Heart right ventricle (tissue), 16 donors: Measurements from ENCODE around the gene CNPY3. TPM values are rescaled to one million over a fixed set of nuclear protein-coding genes. Genes with fewer than 3 reads are reported as not detected.
A peak's percentile ranks its signal among the peaks of the same experiment; 100 is the strongest.

ENCODE experiments used
- ATAC-seq, 8 donors: fragments of 200-7000 bp; cut with Tn5 transposase; one replicate each; pipeline ENCODE4 v1.9.1; 2020; ENCODE audit warnings: mild to moderate bottlenecking in 8 of 8, moderate library complexity in 8 of 8, moderate number of reproducible peaks in 1 of 8
- DNase-seq, 2 donors: peaks; one replicate each; pipeline ENCODE4 v3.0.0-alpha.2; 2020
- H3K27ac ChIP-seq, 10 donors: fragments of 200-600 bp; sonication (generic) in 2 of 10; one replicate each; pipeline versions ENCODE4 v1.5.0 to v1.8.0; 2020 to 2022; ENCODE audit warnings: mild to moderate bottlenecking in 3 of 10
- H3K27me3 ChIP-seq, 7 donors: fragments of 200-600 bp; one replicate each; pipeline ENCODE4 v1.8.0; 2021 to 2022; ENCODE audit warnings: mild to moderate bottlenecking in 2 of 7
- H3K36me3 ChIP-seq, 9 donors: fragments of 200-600 bp; sonication (generic) in 1 of 9; one replicate each; pipeline versions ENCODE4 v1.5.0 to v1.8.0; 2020 to 2022; ENCODE audit warnings: mild to moderate bottlenecking in 2 of 9
- H3K4me1 ChIP-seq, 9 donors: fragments of 200-600 bp; sonication (generic) in 1 of 9; one replicate each; pipeline versions ENCODE4 v1.5.0 to v1.8.0; 2020 to 2022; ENCODE audit warnings: mild to moderate bottlenecking in 4 of 9
- H3K4me3 ChIP-seq, 10 donors: fragments of 200-600 bp; sonication (generic) in 2 of 10; one replicate each; pipeline versions ENCODE4 v1.5.0 to v1.8.0; 2020 to 2022; ENCODE audit warnings: mild to moderate bottlenecking in 7 of 10, moderate library complexity in 2 of 10
- H3K9me3 ChIP-seq, 11 donors: fragments of 200-600 bp in 10 of 11; sonication (generic) in 2 of 11; one replicate each; pipeline versions ENCODE4 v1.5.0 to v1.8.0; 2013 to 2022; ENCODE audit warnings: mild to moderate bottlenecking in 2 of 11, control low read depth in 1 of 11, moderate library complexity in 1 of 11
- WGBS, 2 donors: extraction: QIAGEN DNeasy Blood & Tissue Kit; methylation state at CpG; one replicate each; pipeline ENCODE4 v1.1.7; 2013; ENCODE audit warnings: inconsistent platforms in 1 of 2; 5-methylcytosine and 5-hydroxymethylcytosine counted together
- intact Hi-C, 10 donors: fragments of 100-400 bp; cut with DNase I; formaldehyde crosslinking; loops; one replicate each; pipeline versions ENCODE4 v1.11.1 to v1.14.2; 2022
- polyA plus RNA-seq, 2 donors: library from polyadenylated mRNA; stranded (reverse); fragments of 200-250 nt; gene quantifications; one replicate each; pipeline ENCODE4 v1.2.3, GENCODE V29; 2013
- total RNA-seq, 10 donors: library from RNA; stranded (reverse); fragmentation: NEBNext Ultra II Directional in 3 of 10; extraction: Animal tissue kit (Norgen Biotek cat#: 25700) in 3 of 10; gene quantifications; one replicate each; pipeline versions ENCODE4 v1.2.1 to v1.2.4, GENCODE V29; 2021 to 2023
- TF ChIP-seq, protein P1 (sequence below), 9 donors: fragments of 200-600 bp; sonication (generic) in 2 of 9; IDR thresholded peaks; one replicate each; pipeline versions ENCODE4 v1.5.0 to v1.8.0; 2021 to 2022; ENCODE audit warnings: antibody characterized with exemption in 9 of 9, mild to moderate bottlenecking in 5 of 9, moderate library complexity in 1 of 9
- donor health status: Arrhythmogenic right ventricular cardiomyopathy.
- donor health status: ischemic (EF 13 %, LVEDD 7.1; RV severe dilation, severe dysfunction).
- donor health status: healthy with polysubstance abuse.
- donor health status: DM: no; HTN: yes; CAD: no.
- donor health status: DM: no; HTN: no; CAD: no.
- donor health status: ischemic (EF 25% LVEDD 6.9; RV normal size, moderate dysfunction).
- donor health status: ischemic (EF 25% LVEDD 5.7; RV mildly dilated, moderate dysfunction).
- donor health status: healthy.
- donor health status: DM: yes; HTN: yes; CAD: no.
- donor health status: Ischemic cardiomyopathy.
- donor health status: ischemic (EF 35%, LVEDD 5.7; RV mildly dilated, moderate dysfunction).
- donor health status: nonischemic (EF 11% LVEDD 7.7; RV severe dilation, severe dysfunction).
- donor health status: DM: yes; HTN: yes; CAD: no.
- donor health status: PGD.
- donor health status: ischemic (EF 29% LVEDD 5.4; RV normal size, mild dysfunction).
- donor health status: nonischemic (EF 23%, LVEDD 6.1; RV moderate dilation, normal function).

The CNPY3 gene
- total and polyA plus RNA-seq, 12 donors: 10.4 to 40.4 (median 15.9) TPM

DNA sequence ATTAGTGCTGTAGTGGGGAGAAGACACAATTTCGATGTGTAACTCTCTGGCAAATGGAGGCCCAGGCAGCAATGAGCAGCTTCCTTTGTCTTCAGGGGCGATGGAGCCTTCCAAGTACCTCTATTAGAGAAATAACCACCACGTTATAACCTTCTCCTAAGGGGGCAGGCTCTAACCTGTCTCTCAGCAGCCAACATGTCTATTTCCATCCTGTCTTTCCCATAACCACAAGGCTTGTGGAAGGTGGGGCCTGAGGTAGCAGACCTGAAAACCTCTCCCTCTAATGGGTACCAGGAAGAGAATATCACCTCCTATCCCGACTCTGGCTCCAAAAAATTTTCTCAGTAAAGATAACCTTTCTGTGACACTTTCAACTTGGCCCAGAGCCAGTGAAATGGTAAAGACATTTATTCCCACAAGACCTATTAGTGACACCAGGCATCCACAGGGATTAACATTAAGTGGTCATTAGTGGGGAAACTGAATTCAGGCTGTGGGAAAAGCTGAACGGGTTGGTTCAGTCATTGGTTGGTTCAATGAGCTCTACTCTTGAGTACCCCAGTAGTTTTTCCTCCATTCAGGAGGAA is 45.7 kb downstream of the CNPY3 start:
- no peak for ATAC-seq
- intact Hi-C loops: loop anchor here in 3 of 10 donors (5.0 to 10.0 kb wide), 3 partner anchors 42 to 70 kb away; no protein-coding TSS in a partner anchor
- Histone ChIP-seq H3K4me1 (peaks cover 3 to 43% (median 27%) of the 10 kb centered on the region in 9 donors), H3K36me3 (peaks cover 0 to 30% (median 0%) of the 10 kb centered on the region in 9 donors), H3K27me3 (no peaks in the 10 kb centered on the region), H3K9me3 (no peaks in the 10 kb centered on the region), H3K27ac (no peak overlapping the region), H3K4me3 (no peak overlapping the region)
- TF ChIP-seq, protein P1, sequence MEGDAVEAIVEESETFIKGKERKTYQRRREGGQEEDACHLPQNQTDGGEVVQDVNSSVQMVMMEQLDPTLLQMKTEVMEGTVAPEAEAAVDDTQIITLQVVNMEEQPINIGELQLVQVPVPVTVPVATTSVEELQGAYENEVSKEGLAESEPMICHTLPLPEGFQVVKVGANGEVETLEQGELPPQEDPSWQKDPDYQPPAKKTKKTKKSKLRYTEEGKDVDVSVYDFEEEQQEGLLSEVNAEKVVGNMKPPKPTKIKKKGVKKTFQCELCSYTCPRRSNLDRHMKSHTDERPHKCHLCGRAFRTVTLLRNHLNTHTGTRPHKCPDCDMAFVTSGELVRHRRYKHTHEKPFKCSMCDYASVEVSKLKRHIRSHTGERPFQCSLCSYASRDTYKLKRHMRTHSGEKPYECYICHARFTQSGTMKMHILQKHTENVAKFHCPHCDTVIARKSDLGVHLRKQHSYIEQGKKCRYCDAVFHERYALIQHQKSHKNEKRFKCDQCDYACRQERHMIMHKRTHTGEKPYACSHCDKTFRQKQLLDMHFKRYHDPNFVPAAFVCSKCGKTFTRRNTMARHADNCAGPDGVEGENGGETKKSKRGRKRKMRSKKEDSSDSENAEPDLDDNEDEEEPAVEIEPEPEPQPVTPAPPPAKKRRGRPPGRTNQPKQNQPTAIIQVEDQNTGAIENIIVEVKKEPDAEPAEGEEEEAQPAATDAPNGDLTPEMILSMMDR (IDR thresholded peaks at IDR 0.05): no peak
- 78 to 82% methylated on average over 5 of the region's 5 CpGs for WGBS, 2 donors
- no peak for DNase-seq

DNA sequence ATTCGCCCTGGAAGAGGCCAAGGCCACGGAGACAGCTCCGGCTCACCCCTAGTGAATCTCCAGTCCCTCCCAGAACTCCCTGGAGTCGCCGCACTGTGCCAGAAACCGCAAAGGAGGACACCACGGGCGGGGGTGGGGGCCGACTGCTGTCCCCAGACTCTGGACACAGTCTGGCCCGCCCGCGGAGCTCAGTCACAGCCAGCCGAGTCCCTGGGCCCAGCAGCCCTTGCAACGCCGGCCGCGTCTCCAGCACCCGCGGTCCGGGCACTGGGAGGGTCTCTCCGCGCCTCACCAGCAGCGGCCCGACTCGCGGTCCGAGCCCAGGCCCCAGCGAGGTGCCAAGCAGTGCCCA is 49.2 kb downstream of the CNPY3 start:
- Histone ChIP-seq H3K27ac (peak overlapping the region; percentile 81 to 97 (median 92)), H3K27me3 (no peaks in the 10 kb centered on the region), H3K36me3 (peaks cover 0 to 16% (median 0%) of the 10 kb centered on the region in 9 donors), H3K9me3 (no peaks in the 10 kb centered on the region), H3K4me3 (peak overlapping the region; percentile 72 to 98 (median 90)), H3K4me1 (peaks cover 3 to 49% (median 24%) of the 10 kb centered on the region in 9 donors)
- TF ChIP-seq, protein P1 (IDR thresholded peaks at IDR 0.05): no peak
- DNase-seq: peak in 1 of 2 donors; percentile 33
- 1% methylated on average over 28 of the region's 28 CpGs for WGBS, 2 donors
- intact Hi-C loops: loop anchor here in 3 of 10 donors (2.0 to 10.0 kb wide), 4 partner anchors 39 to 80 kb away; partner anchors contain the start of genes KLC4 (in 1 of the 3) and MRPL2 (in 1 of the 3)
- peak in 6 of 8 donors; percentile 11 to 51 (median 32) for ATAC-seq

DNA sequence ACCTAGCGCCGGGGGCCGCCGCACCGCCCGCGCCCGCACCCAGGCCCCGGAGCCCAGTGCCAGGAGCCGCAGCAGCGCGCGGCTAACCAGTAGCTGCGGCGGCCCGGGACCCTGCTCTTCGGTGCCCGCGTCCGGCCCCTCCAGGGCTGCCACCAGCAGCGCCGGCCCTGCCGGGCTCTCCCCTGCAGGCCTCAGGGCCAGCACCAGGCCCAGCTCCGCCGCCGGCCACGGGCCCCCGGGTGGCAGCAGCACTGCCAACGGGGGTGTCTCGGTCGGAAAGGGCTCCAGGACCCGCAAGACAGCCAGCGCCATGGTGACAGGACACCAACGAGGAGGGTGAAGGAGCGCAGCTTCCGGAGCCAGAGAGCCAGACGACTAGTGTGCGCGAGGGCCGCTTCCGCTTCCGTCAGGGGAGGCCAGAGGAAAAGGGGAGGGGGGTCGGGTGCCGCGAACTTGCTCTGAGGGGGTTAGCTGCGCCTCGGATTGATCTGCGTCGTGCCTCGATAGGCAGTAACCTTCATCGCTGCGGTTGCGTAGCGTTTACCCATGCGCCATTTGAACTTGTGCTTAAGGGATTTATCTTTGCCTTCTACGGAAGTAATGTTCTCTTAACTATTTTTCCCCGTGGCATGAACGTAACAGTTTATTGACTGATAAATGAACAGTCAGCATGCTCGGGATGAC is 49.7 kb downstream of the CNPY3 start, which contains the start of gene PEX6:
PEX6 (minus strand) TSS at position 343 of the 684 bp plus-strand sequence; CDS start at position 312, 31 bp downstream.
- peak within 1 kb of the TSS; percentile 81 to 97 (median 92) for H3K27ac ChIP-seq
- ATAC-seq (peak; percentile 93 to 97 (median 96)), DNase-seq (peak; percentile 92 to 93)
- H3K4me1 ChIP-seq: peaks cover 7 to 54% (median 27%) of the 10 kb centered on the region in 9 donors
- intact Hi-C loops: loop anchor here in 3 of 10 donors (2.0 to 10.0 kb wide), 4 partner anchors 38 to 80 kb away; partner anchors contain the start of genes KLC4 (in 1 of the 3) and MRPL2 (in 1 of the 3)
- H3K9me3 ChIP-seq: no peaks in the 10 kb centered on the region
- peaks cover 0 to 11% (median 0%) of the 10 kb centered on the region in 9 donors for H3K36me3 ChIP-seq
- no peaks in the 10 kb centered on the region for H3K27me3 ChIP-seq
- 0 to 1% methylated on average over 59 of the region's 59 CpGs for WGBS, 2 donors
- TF ChIP-seq, protein P1 (IDR thresholded peaks at IDR 0.05): no peak
- H3K4me3 ChIP-seq: peak within 1 kb of the TSS; percentile 72 to 98 (median 90)

DNA sequence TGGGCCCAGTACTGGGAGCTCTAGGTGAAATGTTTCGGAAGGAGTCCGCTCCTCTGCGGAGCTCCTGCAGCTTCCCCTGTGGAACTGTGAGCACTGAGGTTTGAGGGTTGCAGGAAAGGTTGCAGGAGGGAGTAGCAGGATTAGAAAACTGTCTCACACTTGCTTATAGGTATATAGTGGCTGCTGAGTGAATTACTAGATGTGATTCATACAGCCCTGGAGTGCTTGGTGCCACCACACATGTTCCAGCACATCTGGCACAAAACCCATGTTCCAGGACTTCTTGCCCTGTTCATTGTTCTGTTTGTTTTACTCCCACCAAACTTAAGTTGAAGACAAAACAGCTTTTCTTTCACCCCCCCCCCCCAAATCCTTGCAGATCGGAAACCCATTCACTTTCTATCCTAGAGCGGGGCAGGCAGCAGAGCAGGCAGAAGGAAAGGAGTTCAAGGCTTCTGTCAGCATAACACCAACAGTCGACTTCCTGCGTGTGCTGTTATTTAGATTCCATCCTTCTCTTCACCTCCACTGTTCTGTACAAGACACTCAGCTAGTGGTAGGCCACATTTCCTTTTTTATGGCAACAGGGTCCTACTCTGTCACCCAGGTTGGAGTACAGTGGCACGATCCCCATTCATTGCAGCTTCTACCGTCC is 50.4 kb downstream of the CNPY3 start:
- peak in 5 of 8 donors; percentile 1 to 11 (median 5) for ATAC-seq
- DNase-seq: no peak
- Histone ChIP-seq H3K36me3 (peaks cover 0 to 8% (median 0%) of the 10 kb centered on the region in 9 donors), H3K27ac (peak overlapping the region; percentile 81 to 97 (median 92)), H3K9me3 (no peaks in the 10 kb centered on the region), H3K4me1 (peaks cover 7 to 54% (median 27%) of the 10 kb centered on the region in 9 donors), H3K27me3 (no peaks in the 10 kb centered on the region), H3K4me3 (peak overlapping the region; percentile 72 to 98 (median 90))
- TF ChIP-seq, protein P1 (IDR thresholded peaks at IDR 0.05): no peak
- intact Hi-C loops: loop anchor here in 3 of 10 donors (2.0 to 10.0 kb wide), 4 partner anchors 38 to 79 kb away; partner anchors contain the start of genes KLC4 (in 1 of the 3) and MRPL2 (in 1 of the 3)
- WGBS, 2 donors: 41 to 42% methylated on average over 9 of the region's 9 CpGs
